Lower leg skin (tissue), 4 donors: ENCODE data around the gene ZNF33A. TPM values are rescaled to one million over a fixed set of nuclear protein-coding genes. Genes with fewer than 3 reads are reported as not detected.
"Not testable (repeated sequence)": the region's sequence is repeated elsewhere in the genome, so short reads cannot be mapped to it uniquely, and the experiment has no call there.

Experiments used
- DNase-seq, 2 donors: peaks; one replicate each; pipeline ENCODE4 v3.0.0-alpha.2; 2019; ENCODE audit warnings: low spot score in 2 of 2
- H3K4me3 ChIP-seq: fragments of 200-600 bp; sonication (generic); 2 replicates; pipeline ENCODE4 v1.5.1; 2017; ENCODE audit warnings: mild to moderate bottlenecking, low read depth; ENCODE audit not compliant: poor library complexity, severe bottlenecking
- CTCF ChIP-seq, 3 donors: fragments of 450-650 bp; IDR thresholded peaks; one replicate each; pipeline ENCODE4 v1.5.1; 2016; ENCODE audit warnings: antibody characterized with exemption in 3 of 3, mild to moderate bottlenecking in 3 of 3, moderate library complexity in 2 of 3
- POLR2A ChIP-seq, 2 donors: fragments of 450-650 bp; IDR thresholded peaks; one replicate each; pipeline ENCODE4 v1.6.1; 2016 to 2017; ENCODE audit warnings: antibody characterized with exemption in 2 of 2, mild to moderate bottlenecking in 1 of 2, moderate library complexity in 1 of 2
- WGBS, 2 donors: methylation state at CpG; one replicate each; pipeline ENCODE4 v1.1.5; 2018; 5-methylcytosine and 5-hydroxymethylcytosine counted together
- intact Hi-C: fragments of 100-400 bp; cut with DNase I; formaldehyde crosslinking; loops from one replicate; pipeline ENCODE4 v1.15.0; 2023; ENCODE audit warnings: low total_unique reads
- total RNA-seq, 4 donors: library from RNA; depleted of rRNA; stranded (reverse); fragments of >200 nt; gene quantifications; one replicate each; pipeline ENCODE4 v1.1.0, GENCODE V29; 2016

ZNF33A gene
- total RNA-seq, 4 donors from 2014 or later: 16.8 to 28.8 (median 23.0) TPM

- TF ChIP-seq POLR2A (IDR thresholded peaks at IDR 0.05): no peak
- TF ChIP-seq CTCF (IDR thresholded peaks at IDR 0.05): no peak
- H3K4me3 ChIP-seq: no peak overlapping the region
- no peak for DNase-seq
- intact Hi-C loops: no loop called here
These were observed 2.9 kb upstream of the ZNF33A start for GRCh38 chr10:38007551-38007950.

GRCh38 chr10:38007991-38008390 is 2.5 kb upstream of the ZNF33A start:
- WGBS, 2 donors: 57 to 63% methylated on average over 3 of the region's 3 CpGs
- no peak for DNase-seq
- no peak overlapping the region for H3K4me3 ChIP-seq
- TF ChIP-seq POLR2A (IDR thresholded peaks at IDR 0.05) (no peak), CTCF (IDR thresholded peaks at IDR 0.05) (no peak)
- intact Hi-C loops: no loop called here

- intact Hi-C loops: no loop called here
- TF ChIP-seq POLR2A (IDR thresholded peaks at IDR 0.05): no peak
- TF ChIP-seq CTCF (IDR thresholded peaks at IDR 0.05): no peak
- no peak for DNase-seq
- 86 to 90% methylated on average over 1 of the region's 1 CpG for WGBS, 2 donors
- H3K4me3 ChIP-seq: no peak overlapping the region
These were observed 5.9 kb downstream of the ZNF33A start for GRCh38 chr10:38016354-38016753.

GRCh38 chr10:38019124-38019523 is 8.6 kb downstream of the ZNF33A start:
- H3K4me3 ChIP-seq, intact Hi-C loops, DNase-seq: not testable (repeated sequence)
- WGBS, 2 donors: 48 to 49% methylated on average over 4 of the region's 4 CpGs

- 81 to 91% methylated on average over 3 of the region's 3 CpGs for WGBS, 2 donors
- intact Hi-C loops: no loop called here
- H3K4me3 ChIP-seq: no peak overlapping the region
- TF ChIP-seq CTCF (IDR thresholded peaks at IDR 0.05) (no peak), POLR2A (IDR thresholded peaks at IDR 0.05) (no peak)
- DNase-seq: no peak
These were observed 14.8 kb downstream of the ZNF33A start for GRCh38 chr10:38025283-38025682.

GRCh38 chr10:38027986-38028385 is 17.5 kb downstream of the ZNF33A start:
- no peak for DNase-seq
- no peak for TF ChIP-seq POLR2A (IDR thresholded peaks at IDR 0.05)
- no peak for TF ChIP-seq CTCF (IDR thresholded peaks at IDR 0.05)
- intact Hi-C loops: no loop called here
- 93 to 100% methylated on average over 1 of the region's 1 CpG for WGBS, 2 donors
- no peak overlapping the region for H3K4me3 ChIP-seq
